PC-9 (cell line): ENCODE data around the gene SLC2A2.

Source experiments
- CTCF ChIP-seq: fragments of 200-600 bp; sonication (generic); conservative IDR thresholded peaks from 2 replicates; pipeline ENCODE4 v1.6.1; 2017; ENCODE audit warnings: mixed run types, antibody characterized with exemption, mild to moderate bottlenecking, moderate library complexity
- EZH2 ChIP-seq: fragments of 200-600 bp; sonication (generic); IDR thresholded peaks from 2 replicates; pipeline ENCODE4 v1.8.0; 2017; ENCODE audit warnings: antibody characterized with exemption, low read depth

- TF ChIP-seq CTCF (no peak), EZH2 (no peak)
Observed at GRCh38 chr3:170975283-170976189, 51.0 kb downstream of the SLC2A2 start.
